Endothelial cell of umbilical vein (primary cell): Measurements from ENCODE around the gene HTT.

ENCODE experiments used
- CTCF ChIP-seq, 2 donors: IDR thresholded peaks; 1 replicate in 1 of 2; 2 replicates in 1 of 2; pipeline ENCODE4 v1.5.1; 2011; ENCODE audit warnings: low read length in 2 of 2, mild to moderate bottlenecking in 2 of 2, moderate library complexity in 2 of 2, control low read depth in 1 of 2, inconsistent platforms in 1 of 2, low read depth in 1 of 2; ENCODE audit not compliant: insufficient read depth in 1 of 2; ENCODE audit errors: extremely low read depth in 1 of 2
- EZH2 ChIP-seq: IDR thresholded peaks from 2 replicates; pipeline ENCODE4 v1.6.1; 2012; ENCODE audit warnings: borderline replicate concordance, low read depth, mild to moderate bottlenecking, moderate library complexity, low read length, inconsistent platforms; ENCODE audit not compliant: severe bottlenecking
- MYC ChIP-seq: IDR thresholded peaks from one replicate; pipeline ENCODE4 v1.6.1; 2011; ENCODE audit warnings: mild to moderate bottlenecking, low read depth, low read length
- POLR2A ChIP-seq: IDR thresholded peaks from 2 replicates; pipeline ENCODE4 v1.6.1; 2012; ENCODE audit warnings: low read depth, mild to moderate bottlenecking, control low read depth, low read length
- POLR2AphosphoS5 ChIP-seq: IDR thresholded peaks from 2 replicates; pipeline ENCODE4 v1.6.1; 2012; ENCODE audit warnings: low read depth, mild to moderate bottlenecking, control low read depth, low read length, moderate library complexity; ENCODE audit not compliant: insufficient read depth

GRCh38 chr4:3122081-3122563, 47.6 kb downstream of the HTT start:
- no peak for TF ChIP-seq CTCF (IDR thresholded peaks at IDR 0.05; ENCODE audit: extremely low read depth in 1 of 2, insufficient read depth in 1 of 2, low read depth in 1 of 2, low read length in 2 of 2)
- TF ChIP-seq EZH2 = no peak
- peak; percentile 37 for TF ChIP-seq POLR2A
- TF ChIP-seq POLR2AphosphoS5 = peak; percentile 72
- TF ChIP-seq MYC = peak; percentile 73
